GM18502 (cell line): Measurements from ENCODE around the gene PDXP.
"Not testable (repeated sequence)": the region's sequence is repeated elsewhere in the genome, so short reads cannot be mapped to it uniquely, and the experiment has no call there.

Experiments used
- ATAC-seq: cut with Tn5 transposase; IDR thresholded peaks from one replicate; pipeline ENCODE4 v1.9.1; 2021; ENCODE audit warnings: mild to moderate bottlenecking; ENCODE audit not compliant: unreplicated experiment, poor library complexity

The PDXP gene

DNA sequence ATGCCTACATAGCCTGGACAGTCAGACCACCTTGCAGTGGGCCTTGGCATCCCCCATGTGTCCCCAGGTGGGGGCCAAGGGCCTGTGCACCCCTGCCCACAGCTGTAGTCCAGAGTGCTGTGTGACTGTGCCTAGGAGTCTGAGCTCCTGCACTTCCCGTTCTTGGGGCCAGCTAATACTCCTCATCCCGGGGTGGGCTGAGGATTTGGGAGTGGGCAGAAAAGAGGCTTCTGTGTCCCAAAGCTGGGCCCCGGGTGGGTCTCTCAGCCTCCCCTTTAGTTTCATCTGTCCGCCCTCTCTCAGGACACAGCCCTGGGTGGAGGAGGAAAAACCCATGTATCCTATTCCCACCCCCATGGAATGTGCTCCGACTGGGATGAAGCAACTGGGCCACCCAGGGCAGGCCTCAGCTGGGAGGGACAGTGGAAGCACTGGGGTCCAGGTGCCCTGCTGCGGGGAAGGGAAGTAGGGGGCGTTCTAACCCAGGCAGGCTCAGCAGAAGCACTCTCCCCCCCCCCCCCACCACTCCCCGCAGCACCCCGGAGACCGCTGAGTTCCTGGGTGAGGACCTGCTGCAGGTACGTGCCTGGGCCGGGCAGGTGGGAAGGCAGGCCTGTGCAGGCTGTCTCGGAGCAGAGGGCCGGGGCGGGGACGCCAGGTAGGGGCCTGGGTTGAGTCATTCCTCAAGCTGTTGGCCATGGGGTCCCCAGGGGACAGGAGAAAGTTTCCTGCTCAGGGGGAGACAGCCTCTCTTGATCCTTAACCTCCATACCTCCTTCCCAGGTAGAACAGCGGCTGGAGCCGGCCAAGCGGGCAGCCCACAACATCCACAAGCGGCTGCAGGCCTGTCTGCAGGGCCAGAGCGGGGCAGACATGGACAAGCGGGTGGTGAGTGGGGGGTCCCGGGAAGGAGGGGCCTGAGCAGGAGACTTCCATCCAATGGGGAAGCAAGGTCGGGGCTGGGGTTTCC, 17.6 kb upstream of the PDXP start:
- no peak for ATAC-seq

DNA sequence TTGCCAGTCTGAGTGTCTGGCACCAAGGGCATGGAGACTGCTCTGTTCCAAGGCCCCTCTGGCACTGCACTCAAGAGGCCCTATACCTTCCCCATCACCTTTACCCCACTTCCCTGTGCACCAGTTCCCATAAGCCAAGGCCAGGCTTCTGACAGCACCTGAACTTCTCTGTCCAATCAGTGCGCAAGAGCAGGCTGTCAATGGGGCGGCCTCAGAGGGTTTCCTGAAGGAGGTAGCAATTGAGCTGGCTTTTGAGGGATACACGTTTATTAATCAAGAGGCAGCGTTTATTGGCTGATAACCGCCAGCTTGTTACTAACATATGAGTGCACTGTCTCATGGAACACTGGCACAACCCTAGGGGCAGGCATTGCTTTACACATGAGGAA, 17.0 kb upstream of the PDXP start:
- ATAC-seq, result no peak

DNA sequence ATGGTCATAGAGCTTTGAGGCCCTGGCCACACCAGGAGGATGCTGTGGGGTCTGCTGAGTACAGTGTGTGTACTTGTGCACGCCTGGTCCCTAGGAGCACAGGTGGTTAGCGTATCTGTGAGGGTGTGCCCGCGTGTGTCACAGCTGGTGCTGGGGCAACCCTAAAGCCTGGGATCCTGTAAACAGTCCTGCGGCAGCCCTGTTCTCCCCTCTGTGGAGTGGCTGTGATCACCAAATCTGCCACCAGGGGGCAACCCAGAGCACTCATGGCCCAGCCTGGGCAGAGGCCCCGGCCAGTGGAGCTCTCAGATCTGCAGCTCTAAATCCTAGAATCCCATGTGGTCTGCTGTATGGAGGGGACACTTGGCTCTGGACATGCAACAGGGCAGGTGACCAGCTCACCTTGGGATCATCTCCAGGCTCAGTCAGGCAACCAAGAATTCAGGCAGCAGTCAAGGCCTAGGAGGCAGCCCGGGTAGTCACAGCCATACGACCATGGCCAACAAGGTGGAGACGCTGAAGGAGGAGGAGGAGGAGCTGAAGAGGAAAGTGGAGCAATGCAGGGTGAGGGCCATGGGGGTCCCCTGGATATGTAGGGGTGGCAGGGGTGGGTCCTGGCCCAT, 15.2 kb upstream of the PDXP start:
- ATAC-seq, result no peak

DNA sequence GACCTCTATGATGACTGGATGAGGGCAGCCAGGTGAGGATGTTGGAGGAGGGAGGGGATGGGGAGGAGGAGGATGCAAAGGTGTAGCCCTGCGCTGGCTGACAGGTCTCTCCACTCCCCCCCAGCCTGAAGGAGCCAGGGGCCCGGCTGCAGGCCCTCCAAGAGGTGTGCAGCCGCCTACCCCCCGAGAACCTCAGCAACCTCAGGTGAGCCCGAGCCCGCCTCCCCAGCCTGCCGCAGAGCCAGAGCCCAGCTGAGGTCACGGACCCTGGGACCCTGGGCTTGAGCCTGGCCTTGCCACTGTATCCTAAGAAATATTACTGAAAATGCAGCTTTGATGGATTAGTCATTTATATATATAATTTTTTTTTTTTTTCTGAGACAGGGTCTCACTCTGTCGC, 11.2 kb upstream of the PDXP start:
- no peak for ATAC-seq

DNA sequence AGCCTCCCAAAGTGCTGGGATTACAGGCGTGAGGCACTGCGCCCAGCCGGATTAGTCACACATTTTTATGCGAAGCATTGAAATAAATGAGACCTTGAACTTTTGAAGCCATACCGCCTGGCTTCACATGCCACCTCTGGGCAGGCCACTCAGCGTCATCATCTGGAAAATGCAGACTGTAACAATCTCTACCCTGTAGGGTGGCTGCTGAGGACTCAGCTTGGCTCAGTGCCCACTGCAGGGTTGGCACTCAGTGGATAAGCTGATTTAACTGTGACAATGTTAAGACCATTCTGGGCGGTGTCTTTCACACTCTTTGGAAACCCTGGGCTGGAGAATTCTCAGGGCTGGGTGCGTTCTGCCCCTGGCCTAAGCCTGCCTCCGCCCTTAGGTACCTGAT, 10.6 kb upstream of the PDXP start:
- ATAC-seq, result no peak

DNA sequence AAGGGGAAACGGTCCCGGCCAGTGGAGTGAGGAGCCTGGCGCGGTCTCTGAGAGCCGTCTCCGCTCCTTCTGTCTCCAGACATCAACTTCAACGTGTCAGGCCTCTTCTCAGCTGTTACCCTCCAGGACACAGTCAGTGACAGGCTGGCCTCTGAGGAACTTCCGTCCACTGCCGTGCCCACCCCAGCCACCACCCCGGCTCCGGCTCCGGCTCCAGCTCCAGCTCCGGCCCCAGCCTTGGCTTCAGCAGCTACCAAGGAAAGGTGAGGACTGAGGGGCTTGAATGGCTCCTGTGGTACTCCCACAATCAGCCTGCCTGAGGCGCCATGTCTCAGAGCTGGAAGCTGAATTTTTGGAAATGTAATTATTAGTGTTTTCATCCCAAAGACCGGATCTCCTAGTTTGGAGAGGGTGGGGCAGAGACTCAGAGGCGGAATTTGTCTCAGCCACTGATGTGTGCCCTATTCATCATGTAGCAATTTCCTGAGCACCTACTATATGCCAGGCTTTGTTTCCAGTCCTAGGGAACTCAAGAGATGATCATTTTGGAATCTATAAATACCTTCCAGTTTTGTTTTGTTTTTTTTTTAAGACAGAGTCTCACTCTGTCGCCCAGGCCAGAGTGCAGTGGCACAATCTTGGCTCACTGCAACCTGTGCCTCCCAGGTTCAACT, 7.9 kb upstream of the PDXP start:
- no peak for ATAC-seq

DNA sequence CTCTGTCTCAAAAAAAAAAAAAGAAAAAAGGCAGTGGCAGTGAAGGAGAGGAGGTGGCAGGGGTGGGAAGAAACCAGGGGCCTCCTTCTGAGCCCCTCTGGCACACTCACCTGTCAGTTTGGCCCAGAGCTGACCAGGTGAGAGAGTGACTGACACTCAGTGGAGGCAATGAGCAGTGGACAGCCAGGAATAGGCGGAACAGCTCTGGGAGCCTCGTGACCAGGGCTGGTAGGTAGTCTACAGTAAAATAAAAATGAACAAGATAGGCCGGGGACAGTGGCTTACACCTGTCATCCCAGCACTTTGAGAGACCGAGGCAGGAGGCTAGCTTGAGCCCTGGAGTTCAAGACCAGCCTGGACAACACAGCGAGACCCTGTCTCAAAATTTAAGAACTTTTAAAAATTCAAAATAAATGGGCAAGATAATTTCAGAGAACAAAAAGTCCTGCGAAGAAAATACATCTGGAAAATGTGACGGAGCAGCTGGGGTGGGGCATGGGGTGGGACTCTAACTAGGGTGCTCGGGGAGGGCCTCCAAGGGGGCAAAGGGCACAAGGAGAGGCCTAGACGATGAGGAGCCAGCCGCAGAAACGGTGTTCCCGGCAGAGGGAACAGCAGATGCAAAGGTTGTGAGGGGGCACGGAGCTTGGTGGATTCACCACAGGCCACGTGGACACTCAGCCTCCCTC, 3.8 kb upstream of the PDXP start:
- no peak for ATAC-seq

DNA sequence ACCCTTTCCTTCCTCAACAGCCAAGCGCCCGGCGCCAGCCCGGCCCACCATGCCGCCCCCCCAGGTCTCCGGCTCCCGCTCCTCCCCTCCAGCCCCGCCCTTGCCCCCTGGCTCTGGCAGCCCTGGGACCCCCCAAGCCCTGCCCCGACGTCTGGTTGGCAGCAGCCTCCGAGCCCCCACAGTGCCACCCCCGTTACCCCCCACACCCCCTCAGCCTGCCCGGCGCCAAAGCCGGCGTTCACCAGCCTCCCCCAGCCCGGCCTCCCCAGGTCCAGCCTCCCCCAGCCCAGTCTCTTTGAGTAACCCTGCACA, 3.3 kb upstream of the PDXP start:
- no peak for ATAC-seq

DNA sequence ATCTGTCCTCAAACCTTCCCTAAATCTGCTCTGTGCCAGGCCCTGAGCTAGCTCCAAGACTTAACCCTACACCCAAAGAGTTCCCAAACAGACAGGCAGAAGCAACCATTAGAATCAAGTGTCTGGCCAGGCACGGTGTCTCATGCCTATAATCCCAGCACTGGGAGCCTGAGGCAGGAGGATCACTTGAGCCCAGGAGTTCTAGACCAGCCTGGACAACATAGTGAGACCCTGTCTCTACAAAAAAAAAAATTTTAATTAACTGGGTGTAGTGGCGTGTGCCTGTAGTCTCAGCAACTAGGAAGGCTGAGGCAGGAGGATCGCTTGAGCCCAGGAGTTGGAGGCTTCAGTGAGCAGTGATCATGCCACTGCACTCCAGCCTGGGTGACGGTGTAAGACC, 1.9 kb upstream of the PDXP start:
- not testable (repeated sequence) for ATAC-seq

DNA sequence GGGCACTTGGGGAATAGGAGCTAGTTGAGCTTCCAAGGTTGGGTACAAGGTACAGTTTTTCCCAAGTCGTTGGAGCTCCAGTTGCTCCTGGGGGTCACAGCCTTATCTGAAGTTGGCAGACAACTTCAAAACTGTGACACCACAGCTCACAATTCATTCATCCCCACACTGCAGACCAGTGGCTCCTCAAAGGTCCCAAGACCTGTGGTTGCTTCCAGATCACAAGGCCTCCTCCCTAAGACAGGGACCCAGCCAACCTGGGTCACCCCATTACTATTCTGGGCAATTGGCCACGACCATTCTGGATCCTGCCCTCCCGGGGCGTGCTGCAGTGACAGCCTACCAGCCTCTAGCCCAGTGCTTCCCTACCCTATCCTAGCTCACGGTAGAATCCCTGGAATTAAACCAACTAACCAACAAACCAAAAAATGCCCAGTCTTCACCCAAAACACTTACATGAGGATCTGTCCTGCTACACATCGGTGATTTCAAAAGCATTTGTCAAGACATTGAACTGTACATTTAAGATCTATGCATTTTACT, 862 bp upstream of the PDXP start:
- no peak for ATAC-seq

DNA sequence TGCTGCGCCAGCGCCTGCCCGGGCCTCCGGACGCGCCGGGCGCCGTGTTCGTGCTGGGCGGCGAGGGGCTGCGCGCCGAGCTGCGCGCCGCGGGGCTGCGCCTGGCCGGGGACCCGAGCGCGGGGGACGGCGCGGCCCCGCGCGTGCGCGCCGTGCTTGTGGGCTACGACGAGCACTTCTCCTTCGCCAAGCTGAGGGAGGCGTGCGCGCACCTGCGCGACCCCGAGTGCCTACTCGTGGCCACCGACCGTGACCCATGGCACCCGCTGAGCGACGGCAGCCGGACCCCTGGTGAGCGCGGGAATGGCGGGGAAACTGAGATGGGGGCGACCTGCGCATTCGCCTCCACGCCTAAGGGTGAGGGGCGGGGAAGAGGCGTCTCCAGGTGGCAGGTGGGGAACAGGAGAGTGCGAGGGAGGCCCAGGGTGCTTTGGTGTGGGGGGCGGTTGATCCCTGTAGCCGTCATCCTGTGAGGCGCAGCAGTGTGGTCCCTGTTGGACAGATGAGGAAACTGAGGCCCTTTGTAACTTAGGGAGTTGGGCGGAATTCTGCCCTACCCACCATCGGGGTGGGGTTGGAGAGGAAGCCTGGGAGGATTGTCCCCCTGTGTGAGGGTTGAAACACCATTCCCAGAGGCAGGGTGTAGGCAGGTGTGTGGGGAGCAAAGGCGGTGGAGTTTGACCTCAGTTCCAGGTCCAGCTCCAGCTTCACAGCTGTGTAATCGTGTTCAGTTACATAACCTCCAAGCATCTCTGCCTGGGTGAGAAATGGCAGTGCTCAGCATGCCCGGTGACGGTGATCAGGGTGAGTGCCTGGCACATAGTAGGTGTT, 758 bp downstream of the PDXP start:
- ATAC-seq, result peak; percentile 20

DNA sequence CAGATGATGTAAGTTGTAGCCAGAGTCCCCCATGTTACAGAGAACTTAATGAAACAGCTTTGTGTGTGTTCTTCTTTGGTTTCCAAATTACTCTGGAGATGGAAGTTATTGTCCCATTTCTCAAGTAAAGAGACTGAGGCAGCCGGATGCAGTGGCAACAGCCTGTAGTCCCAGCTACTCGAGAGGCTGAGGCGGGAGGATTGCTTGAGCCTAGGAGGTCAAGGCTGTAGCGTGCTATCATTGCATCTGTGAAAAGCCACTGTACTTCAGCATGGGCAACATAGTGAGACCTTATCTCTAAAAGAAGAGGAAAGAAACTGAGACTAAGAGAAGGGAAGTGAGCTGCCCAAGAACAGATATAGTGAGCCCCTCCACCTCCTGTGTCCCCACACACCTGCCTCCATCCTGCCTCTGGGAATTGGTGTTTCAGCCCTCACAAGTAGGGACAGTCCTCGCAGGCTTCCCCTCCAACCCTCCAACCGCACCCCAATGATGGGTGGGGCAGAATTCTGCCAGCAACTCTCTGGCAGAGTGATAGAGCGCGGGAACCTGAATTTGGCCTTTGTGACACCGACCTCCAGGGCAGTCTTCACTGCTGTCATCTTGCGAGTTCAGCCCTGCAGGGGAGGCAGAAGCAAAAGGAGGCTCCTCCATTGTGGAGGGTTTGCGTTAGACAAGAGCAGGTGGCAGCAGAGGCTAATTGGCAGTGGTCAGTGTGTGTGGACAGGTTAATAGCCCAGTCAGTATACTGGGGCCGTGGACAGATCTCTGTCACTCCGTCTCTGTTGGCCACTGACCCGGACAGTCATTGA, 1.6 kb downstream of the PDXP start:
- ATAC-seq, result no peak

DNA sequence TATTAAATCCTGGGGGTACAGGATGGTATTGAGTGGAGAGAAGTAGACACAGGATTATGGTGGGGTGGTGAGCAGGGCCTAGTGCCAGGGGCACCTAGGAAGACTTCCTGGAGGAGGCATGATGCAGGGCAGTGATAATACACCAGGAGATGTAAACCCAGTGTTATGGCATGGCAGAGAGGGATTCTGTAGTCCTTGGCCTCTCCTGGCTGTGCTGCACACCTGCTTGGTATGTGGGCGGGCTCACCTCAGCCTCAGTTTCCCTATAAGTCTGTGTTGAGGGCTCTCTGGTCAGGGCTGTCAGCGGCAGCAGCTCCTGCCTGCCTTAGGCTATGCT, 2.2 kb downstream of the PDXP start:
- ATAC-seq, result no peak

DNA sequence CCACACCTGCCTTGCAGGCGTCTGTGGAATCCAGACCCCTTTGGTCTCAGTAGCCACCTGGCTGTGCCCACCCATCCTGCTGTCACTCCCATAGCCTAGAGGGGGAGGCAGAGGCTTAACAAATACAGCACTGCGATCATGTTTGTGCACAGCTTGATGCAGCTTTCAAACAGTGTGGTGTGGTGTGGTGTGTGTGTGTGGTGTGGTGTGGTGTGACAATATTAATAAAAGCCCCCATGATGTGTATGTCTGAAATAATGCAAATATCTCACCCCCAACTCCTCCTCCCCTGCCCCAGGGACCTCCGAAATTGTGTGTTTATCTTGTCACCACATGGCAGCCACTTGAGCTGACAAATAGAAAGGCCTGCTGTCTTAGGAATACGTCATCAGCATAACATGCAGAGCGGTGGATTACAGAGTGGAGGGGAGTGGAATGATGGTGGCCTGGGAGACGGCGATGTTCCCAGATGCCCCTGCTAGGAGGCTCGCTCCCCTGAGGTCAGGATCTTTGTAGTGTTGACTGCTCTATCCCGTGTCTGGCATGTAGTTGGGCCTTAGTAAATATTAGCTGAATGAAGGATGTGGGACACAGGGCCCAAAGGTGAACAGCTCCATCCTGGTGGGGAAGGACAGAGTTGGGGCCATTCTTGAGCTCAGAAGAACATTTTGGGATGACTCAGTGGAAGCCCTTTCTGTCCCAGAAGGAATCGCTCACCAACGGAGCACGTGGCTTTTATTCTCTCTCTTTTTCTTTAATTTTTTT, 2.8 kb downstream of the PDXP start:
- no peak for ATAC-seq

DNA sequence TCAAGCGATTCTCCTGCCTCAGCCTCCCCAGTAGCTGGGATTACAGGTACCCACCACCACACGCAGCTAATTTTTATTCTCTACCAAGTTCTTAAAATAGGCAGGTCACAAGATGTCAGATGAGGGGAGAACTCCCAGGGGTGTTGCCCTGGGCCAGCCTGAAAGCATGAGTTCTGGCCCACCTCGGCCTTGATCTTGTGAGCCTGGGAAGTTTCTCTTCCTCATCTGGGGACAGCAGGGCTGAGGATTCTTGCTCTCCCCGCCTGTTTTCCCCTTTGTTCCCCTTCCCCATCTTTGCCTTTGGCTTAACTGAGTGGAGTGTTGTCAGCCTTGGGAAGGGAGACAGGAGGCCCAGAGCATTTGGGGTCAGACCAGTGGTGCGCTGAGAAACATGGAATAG, 3.5 kb downstream of the PDXP start:
- no peak for ATAC-seq

DNA sequence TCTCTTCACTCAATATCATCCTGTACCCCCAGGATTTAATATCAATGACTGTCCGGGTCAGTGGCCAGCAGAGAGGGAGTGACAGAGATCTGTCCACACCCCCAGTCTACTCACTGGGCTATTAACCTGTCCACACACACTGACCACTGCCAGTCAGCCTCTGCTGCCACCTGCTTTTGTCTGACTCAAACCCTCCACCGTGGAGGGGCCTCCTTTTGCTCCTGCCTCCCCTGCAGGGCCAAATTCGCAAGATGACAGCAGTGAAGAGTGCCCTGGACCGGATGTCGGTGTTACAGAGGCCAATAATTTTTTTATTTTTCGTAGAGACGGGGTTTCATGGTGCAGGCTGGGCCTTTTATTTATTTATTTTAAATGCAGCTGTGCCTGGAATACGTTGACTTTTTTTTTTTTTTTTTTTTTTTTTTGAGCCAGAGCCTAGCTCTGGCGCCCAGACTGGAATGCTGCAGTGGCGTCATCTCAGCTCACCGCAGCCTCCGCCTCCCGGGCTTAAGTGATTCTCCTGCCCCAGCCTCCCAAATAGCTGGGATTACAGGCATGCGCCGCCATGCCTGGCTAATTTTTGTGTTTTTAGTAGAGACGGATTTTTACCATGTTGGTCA, 5.1 kb downstream of the PDXP start:
- no peak for ATAC-seq

DNA sequence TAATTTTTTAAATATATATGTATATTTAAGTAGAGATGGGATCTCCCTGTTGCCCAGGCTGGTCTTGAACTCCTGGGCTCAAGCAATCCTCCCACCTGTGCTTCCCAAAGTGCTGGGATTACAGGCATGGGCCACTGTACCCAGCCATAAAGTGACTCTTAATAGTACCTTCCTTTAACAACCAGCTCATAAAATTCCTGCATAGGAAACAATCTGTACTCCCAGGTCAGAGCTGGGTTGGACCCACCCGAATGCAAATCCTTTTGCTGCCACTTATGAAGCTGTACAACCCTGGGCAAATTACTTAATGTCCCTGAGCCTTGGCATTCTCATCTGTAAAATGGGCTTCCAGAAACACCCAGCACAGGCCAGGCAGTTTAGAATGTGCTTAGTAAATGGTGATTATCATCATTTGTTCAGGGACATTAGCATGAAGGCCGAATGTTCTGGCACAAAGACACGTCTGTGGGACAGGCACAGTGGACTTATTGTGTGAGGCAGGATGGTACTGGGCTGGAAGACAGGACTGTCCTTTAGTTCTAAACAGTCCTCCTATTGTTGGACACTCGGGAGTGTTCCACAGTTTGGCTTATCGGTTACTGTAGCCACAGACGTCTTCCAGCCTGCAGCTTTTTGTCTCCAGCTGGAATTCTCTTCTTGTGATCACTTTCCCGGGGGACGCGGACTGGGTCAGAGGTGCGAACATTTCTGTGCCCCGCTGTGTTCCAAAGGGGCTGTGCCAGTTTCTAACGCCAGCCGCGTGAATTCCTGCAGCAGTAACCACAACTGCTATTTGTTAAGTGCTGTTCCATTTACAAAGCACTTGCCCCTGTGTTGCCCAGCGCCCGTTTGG, 6.0 kb downstream of the PDXP start:
- no peak for ATAC-seq
